GM23338 (cell line): ENCODE data around the gene PANK4. TPM values are rescaled to one million over a fixed set of nuclear protein-coding genes. Genes with fewer than 3 reads are reported as not detected.

Source experiments
- ATAC-seq: fragments of 200-7000 bp; cut with Tn5 transposase; 3 replicates; pipeline ENCODE4 v1.9.1; 2020
- DNase-seq: peaks from one replicate; pipeline ENCODE4 v3.0.0-alpha.2; 2015; ENCODE audit warnings: low spot score
- H2AFZ ChIP-seq: fragments of 200-600 bp; sonication (generic); 2 replicates; pipeline ENCODE4 v1.8.0; 2016; ENCODE audit warnings: antibody characterized with exemption, mild to moderate bottlenecking, moderate library complexity
- H3F3A ChIP-seq: fragments of 200-600 bp; sonication (generic); replicated peaks from 2 replicates; pipeline ENCODE4 v1.8.0; 2017; ENCODE audit warnings: antibody characterized with exemption, mixed run types, low read depth
- H3K27ac ChIP-seq: fragments of 200-600 bp; sonication (generic); 2 replicates; pipeline ENCODE4 v1.6.1; 2016; ENCODE audit warnings: low read depth
- H3K27me3 ChIP-seq: fragments of 200-600 bp; sonication (generic); 2 replicates; pipeline ENCODE4 v1.8.0; 2016; ENCODE audit warnings: mild to moderate bottlenecking, mixed run types, moderate library complexity; ENCODE audit not compliant: insufficient read depth
- H3K36me3 ChIP-seq: fragments of 200-600 bp; sonication (generic); 2 replicates; pipeline ENCODE4 v1.8.0; 2016; ENCODE audit warnings: mild to moderate bottlenecking; ENCODE audit not compliant: insufficient read depth
- H3K4me1 ChIP-seq: fragments of 200-600 bp; sonication (generic); 2 replicates; pipeline ENCODE4 v1.8.0; 2016; ENCODE audit warnings: mild to moderate bottlenecking, moderate library complexity; ENCODE audit not compliant: insufficient read depth
- H3K4me2 ChIP-seq: fragments of 200-600 bp; sonication (generic); 2 replicates; pipeline ENCODE4 v1.7.1; 2017; ENCODE audit warnings: mixed run types
- H3K4me3 ChIP-seq: fragments of 200-600 bp; sonication (generic); 2 replicates; pipeline ENCODE4 v1.6.1; 2016; ENCODE audit warnings: mixed run types
- H3K79me2 ChIP-seq: fragments of 200-600 bp; sonication (generic); replicated peaks from 2 replicates; pipeline ENCODE4 v1.8.0; 2017; ENCODE audit warnings: mild to moderate bottlenecking; ENCODE audit not compliant: insufficient read depth
- H3K9me2 ChIP-seq: fragments of 200-600 bp; sonication (generic); 2 replicates; pipeline ENCODE4 v1.8.0; 2017; ENCODE audit not compliant: insufficient read depth
- H4K20me1 ChIP-seq: fragments of 200-600 bp; sonication (generic); replicated peaks from 2 replicates; pipeline ENCODE4 v1.8.0; 2017; ENCODE audit warnings: mild to moderate bottlenecking; ENCODE audit not compliant: insufficient read depth
- H3K27ac Mint-ChIP-seq: 2 replicates; pipeline ENCODE4 v1.8.0; 2020; ENCODE audit warnings: inconsistent platforms, mild to moderate bottlenecking, moderate library complexity, mixed read lengths
- H3K27me3 Mint-ChIP-seq: 3 replicates; pipeline ENCODE4 v1.8.0; 2022; ENCODE audit warnings: low read depth, mild to moderate bottlenecking, moderate library complexity, mixed read lengths, inconsistent platforms; ENCODE audit not compliant: insufficient read depth, poor library complexity
- H3K36me3 Mint-ChIP-seq: 3 replicates; pipeline ENCODE4 v1.8.0; 2021; ENCODE audit warnings: low read depth, mild to moderate bottlenecking, inconsistent platforms, moderate library complexity, mixed read lengths
- H3K4me1 Mint-ChIP-seq: 3 replicates; pipeline ENCODE4 v1.8.0; 2020; ENCODE audit warnings: mild to moderate bottlenecking, inconsistent platforms, mixed read lengths
- H3K4me3 Mint-ChIP-seq: 3 replicates; pipeline ENCODE4 v1.8.0; 2021; ENCODE audit warnings: moderate library complexity, mild to moderate bottlenecking, inconsistent platforms, mixed read lengths
- H3K9me3 Mint-ChIP-seq: 3 replicates; pipeline ENCODE4 v1.8.0; 2020; ENCODE audit warnings: moderate library complexity, mild to moderate bottlenecking, inconsistent platforms, mixed read lengths
- CREB1 ChIP-seq: fragments of 250-450 bp; sonication (Bioruptor Pico); IDR thresholded peaks from 2 replicates; pipeline ENCODE4 v1.5.0; 2020; ENCODE audit warnings: low read depth, mild to moderate bottlenecking, moderate library complexity
- CTCF ChIP-seq, 2 experiments: fragments of 200-600 bp in 1 of 2; sonication (generic) in 1 of 2; conservative IDR thresholded peaks; 2 replicates each; pipeline versions ENCODE4 v1.5.1 to v1.6.1; 2016 to 2017; ENCODE audit warnings: antibody characterized with exemption in 2 of 2, low read depth in 2 of 2, mild to moderate bottlenecking in 2 of 2, moderate library complexity in 1 of 2
- ETS1 ChIP-seq: IDR thresholded peaks from 2 replicates; pipeline ENCODE4 v1.6.1; 2016; ENCODE audit warnings: antibody characterized with exemption
- EZH2 ChIP-seq: fragments of 200-600 bp; sonication (generic); IDR thresholded peaks from one replicate; pipeline ENCODE4 v1.8.0; 2017; ENCODE audit warnings: antibody characterized with exemption, mild to moderate bottlenecking, low read depth; ENCODE audit not compliant: unreplicated experiment
- EZH2phosphoT487 ChIP-seq: fragments of 200-600 bp; sonication (generic); IDR thresholded peaks from one replicate; pipeline ENCODE4 v1.8.1; 2018; ENCODE audit warnings: antibody characterized with exemption; ENCODE audit not compliant: unreplicated experiment
- JUNB ChIP-seq: IDR thresholded peaks from one replicate; pipeline ENCODE4 v1.6.1; 2016; ENCODE audit warnings: antibody characterized with exemption; ENCODE audit not compliant: unreplicated experiment
- NANOG ChIP-seq: IDR thresholded peaks from 2 replicates; pipeline ENCODE4 v1.6.1; 2016; ENCODE audit warnings: antibody characterized with exemption, borderline replicate concordance
- POLR2AphosphoS5 ChIP-seq: IDR thresholded peaks from 2 replicates; pipeline ENCODE4 v1.6.1; 2016; ENCODE audit warnings: antibody characterized with exemption, low read depth
- REST ChIP-seq: IDR thresholded peaks from one replicate; pipeline ENCODE4 v1.6.1; 2018; ENCODE audit warnings: antibody characterized with exemption; ENCODE audit not compliant: unreplicated experiment
- STAT1 ChIP-seq: IDR thresholded peaks from one replicate; pipeline ENCODE4 v1.6.1; 2016; ENCODE audit warnings: antibody characterized with exemption; ENCODE audit not compliant: unreplicated experiment
- ZNF114 ChIP-seq: fragments of 250-450 bp; sonication (Bioruptor Pico); IDR thresholded peaks from 2 replicates; pipeline ENCODE4 v1.5.0; 2020; ENCODE audit warnings: mild to moderate bottlenecking, moderate library complexity
- ZNF331 ChIP-seq: fragments of 250-450 bp; sonication (Bioruptor Pico); IDR thresholded peaks from 2 replicates; pipeline ENCODE4 v1.5.0; 2020; ENCODE audit warnings: low read depth, mild to moderate bottlenecking, moderate library complexity
- ZNF462 ChIP-seq: fragments of 250-450 bp; sonication (Bioruptor Pico); IDR thresholded peaks from 2 replicates; pipeline ENCODE4 v1.5.0; 2020; ENCODE audit warnings: mild to moderate bottlenecking, moderate library complexity
- polyA plus RNA-seq: library from polyadenylated mRNA; unstranded; fragments of >200 nt; fragmentation: Nextera tagmentation; extraction: Ambion mirVana; gene quantifications from 2 replicates; pipeline ENCODE4 v1.2.1, GENCODE V29; 2016
- total RNA-seq: library from RNA; depleted of rRNA; stranded (reverse); fragments of >200 nt; shearing (Covaris generic); gene quantifications from 2 replicates; pipeline ENCODE4 v1.2.3, GENCODE V29; 2014

Gene PANK4
- total and polyA plus RNA-seq, 2 experiments from 2014 or later, result 25.8 to 43.7 TPM

- Histone ChIP-seq H3K36me3 (no peaks in the 10 kb centered on the region), H3K4me2 (no peak overlapping the region), H3F3A (no peaks in the 10 kb centered on the region), H4K20me1 (no peaks in the 10 kb centered on the region), H3K4me3 (no peak overlapping the region), H2AFZ (no peak overlapping the region), H3K27ac (no peak overlapping the region), H3K4me1 (no peaks in the 10 kb centered on the region), H3K27me3 (no peaks in the 10 kb centered on the region), H3K79me2 (no peaks in the 10 kb centered on the region), H3K9me2 (0 out of 2 replicates have a peak, but pooled peaks cover 5% of the 10 kb centered on the region)
- ATAC-seq, result no peak
- Mint-ChIP-seq H3K36me3 (no peaks in the 10 kb centered on the region), H3K4me3 (no peak overlapping the region), H3K27ac (no peak overlapping the region), H3K27me3 (peaks cover 11% of the 10 kb centered on the region), H3K4me1 (no peaks in the 10 kb centered on the region), H3K9me3 (peaks cover 13% of the 10 kb centered on the region)
- no peak for TF ChIP-seq ETS1
- TF ChIP-seq STAT1, result no peak
- no peak for TF ChIP-seq CTCF (conservative IDR thresholded peaks at IDR 0.05; ENCODE audit: low read depth in 2 of 2)
- no peak for TF ChIP-seq REST
- TF ChIP-seq EZH2phosphoT487, result no peak
- TF ChIP-seq ZNF114 (CRISPR knock-in tag), result no peak
- TF ChIP-seq ZNF462 (CRISPR knock-in tag), result no peak
- TF ChIP-seq JUNB, result no peak
- TF ChIP-seq EZH2, result no peak
- TF ChIP-seq POLR2AphosphoS5, result no peak
- TF ChIP-seq ZNF331 (CRISPR knock-in tag), result no peak
- TF ChIP-seq CREB1, result no peak
- TF ChIP-seq NANOG, result no peak
- no peak for DNase-seq
These were observed 43.9 kb upstream of the PANK4 start for GRCh38 chr1:2570332-2570731.
